CD4-positive, alpha-beta T cell (primary cell): Measurements from ENCODE around the gene RGPD5. TPM values are rescaled to one million over a fixed set of nuclear protein-coding genes. Genes with fewer than 3 reads are reported as not detected.
"Not testable (repeated sequence)": the region's sequence is repeated elsewhere in the genome, so short reads cannot be mapped to it uniquely, and the experiment has no call there.

Source experiments
- ATAC-seq: fragments of 200-7000 bp; cut with Tn5 transposase; one replicate; pipeline ENCODE4 v1.10.0; 2022; ENCODE audit warnings: mild to moderate bottlenecking; ENCODE audit not compliant: poor library complexity
- CTCF ChIA-PET: fragments of 350-600 bp; sonication (Branson Sonifier 250); formaldehyde crosslinking; loops from one replicate; lab custom pipeline; 2021; ENCODE audit warnings: antibody characterized with exemption, inconsistent platforms; lab: Charles Lee
- POLR2A ChIA-PET: fragments of 350-600 bp; sonication (Branson Sonifier 250); formaldehyde crosslinking; loops from one replicate; lab custom pipeline; 2021; ENCODE audit warnings: antibody characterized with exemption, inconsistent platforms; lab: Charles Lee
- DNase-seq, 14 experiments: peaks; one replicate each; pipeline ENCODE4 v3.0.0-alpha.2; 2013 to 2020; ENCODE audit warnings: mixed read lengths in 2 of 14
- H3K27ac ChIP-seq, 2 donors: one replicate each; pipeline versions ENCODE4 v1.5.1 to v1.7.0; 2013; ENCODE audit warnings: low read length in 2 of 2, low read depth in 1 of 2, mild to moderate bottlenecking in 1 of 2
- H3K27me3 ChIP-seq, 2 experiments: 1 replicate in 1 of 2; 2 replicates in 1 of 2; pipeline versions ENCODE4 v1.6.1 to v1.7.0; 2013; ENCODE audit warnings: low read length in 2 of 2, control low read depth in 1 of 2, mild to moderate bottlenecking in 1 of 2, moderate library complexity in 1 of 2; ENCODE audit not compliant: insufficient read depth in 2 of 2, control insufficient read depth in 1 of 2
- H3K36me3 ChIP-seq: one replicate; pipeline ENCODE4 v1.6.1; 2013; ENCODE audit warnings: low read length, control low read depth; ENCODE audit not compliant: insufficient read depth
- H3K4me1 ChIP-seq: one replicate; pipeline ENCODE4 v1.6.1; 2013; ENCODE audit warnings: low read length, control low read depth; ENCODE audit not compliant: insufficient read depth
- H3K4me3 ChIP-seq: one replicate; pipeline ENCODE4 v1.5.1; 2013; ENCODE audit warnings: mild to moderate bottlenecking, low read length, moderate library complexity
- H3K9me3 ChIP-seq, 2 experiments: 1 replicate in 1 of 2; 2 replicates in 1 of 2; pipeline versions ENCODE4 v1.6.1 to v1.7.0; 2013; ENCODE audit warnings: low read length in 2 of 2, mild to moderate bottlenecking in 2 of 2, control low read depth in 1 of 2, moderate library complexity in 1 of 2; ENCODE audit not compliant: control insufficient read depth in 1 of 2, insufficient read depth in 1 of 2
- H3K27ac Mint-ChIP-seq: one replicate; pipeline ENCODE4 v1.8.0; 2020; ENCODE audit warnings: mixed read lengths
- H3K27me3 Mint-ChIP-seq: one replicate; pipeline ENCODE4 v1.8.0; 2021; ENCODE audit warnings: mixed read lengths
- H3K36me3 Mint-ChIP-seq: one replicate; pipeline ENCODE4 v1.8.0; 2021; ENCODE audit warnings: low read depth, mixed read lengths
- H3K4me1 Mint-ChIP-seq: one replicate; pipeline ENCODE4 v1.8.0; 2021; ENCODE audit warnings: low read depth, mixed read lengths
- H3K4me3 Mint-ChIP-seq: one replicate; pipeline ENCODE4 v1.8.0; 2020; ENCODE audit warnings: mild to moderate bottlenecking, mixed read lengths
- H3K9me3 Mint-ChIP-seq: one replicate; pipeline ENCODE4 v1.8.0; 2020; ENCODE audit warnings: mixed read lengths
- intact Hi-C, 2 experiments: fragments of 100-400 bp; cut with DNase I in 1 of 2; cut with micrococcal nuclease in 1 of 2; formaldehyde crosslinking; loops; one replicate each; pipeline versions ENCODE4 v1.15.1 to v1.9.0; 2023 to 2025; cut with DNase I, micrococcal nuclease
- total RNA-seq, 174 experiments: library from RNA in 2 of 174; stranded (reverse) in 2 of 174; gene quantifications; one replicate each; pipeline ENCODE4 v1.2.3 and lab custom pipeline; 2021 to 2026

RGPD5 gene
- total RNA-seq, 2 experiments from 2014 or later: 283 to 291 TPM

DNA sequence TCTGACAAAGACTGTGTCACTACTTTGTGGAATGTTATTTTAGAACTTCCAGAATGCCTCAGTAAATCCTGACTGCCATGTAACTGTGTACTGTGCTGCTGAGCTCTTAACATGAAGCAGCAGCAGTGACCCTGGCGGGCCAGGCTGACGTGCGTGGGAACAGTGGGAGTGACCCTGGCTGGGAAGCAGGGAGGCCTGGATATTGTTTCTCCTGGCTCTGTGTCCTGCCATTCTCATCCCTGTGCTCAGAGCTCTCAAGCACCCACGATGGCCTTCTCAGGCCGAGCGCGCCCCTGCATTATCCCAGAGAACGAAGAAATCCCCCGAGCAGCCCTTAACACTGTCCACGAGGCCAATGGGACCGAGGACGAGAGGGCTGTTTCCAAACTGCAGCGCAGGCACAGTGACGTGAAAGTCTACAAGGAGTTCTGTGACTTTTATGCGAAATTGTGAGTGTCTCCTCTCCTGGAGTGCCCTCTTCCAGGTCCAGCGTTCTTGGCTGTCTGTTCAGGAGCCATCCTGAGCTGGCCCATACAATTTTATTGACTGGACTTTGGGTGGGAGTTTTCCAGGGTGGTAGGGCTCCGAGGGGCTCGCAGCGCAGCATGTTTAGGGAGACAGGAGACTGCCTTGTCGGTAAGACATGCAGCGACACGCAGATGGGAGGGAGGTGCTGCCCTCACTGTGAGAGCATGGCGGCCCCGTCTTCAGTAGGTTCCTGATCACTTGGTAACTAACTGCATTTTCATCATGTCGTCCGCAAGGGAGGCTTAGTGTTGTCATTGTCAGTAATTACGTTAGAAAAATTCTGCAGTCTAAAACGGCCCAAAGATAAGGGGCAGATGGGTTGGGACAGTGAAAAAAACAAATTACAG lies 104.6 kb downstream of the RGPD5 start, which contains the start of gene LIMS3:
Gene LIMS3 (plus strand): TSS at position 227 of the 875 bp plus-strand sequence. CDS start 41 bp downstream, at position 268.
- POLR2A ChIA-PET, H3K36me3 Mint-ChIP-seq, H3K27ac ChIP-seq, H3K4me1 Mint-ChIP-seq, intact Hi-C loops, H3K27me3 ChIP-seq, H3K4me3 Mint-ChIP-seq, H3K4me1 ChIP-seq, ATAC-seq, CTCF ChIA-PET, H3K36me3 ChIP-seq, H3K4me3 ChIP-seq, H3K27me3 Mint-ChIP-seq, DNase-seq, H3K9me3 ChIP-seq, H3K9me3 Mint-ChIP-seq, H3K27ac Mint-ChIP-seq: not testable (repeated sequence)

DNA sequence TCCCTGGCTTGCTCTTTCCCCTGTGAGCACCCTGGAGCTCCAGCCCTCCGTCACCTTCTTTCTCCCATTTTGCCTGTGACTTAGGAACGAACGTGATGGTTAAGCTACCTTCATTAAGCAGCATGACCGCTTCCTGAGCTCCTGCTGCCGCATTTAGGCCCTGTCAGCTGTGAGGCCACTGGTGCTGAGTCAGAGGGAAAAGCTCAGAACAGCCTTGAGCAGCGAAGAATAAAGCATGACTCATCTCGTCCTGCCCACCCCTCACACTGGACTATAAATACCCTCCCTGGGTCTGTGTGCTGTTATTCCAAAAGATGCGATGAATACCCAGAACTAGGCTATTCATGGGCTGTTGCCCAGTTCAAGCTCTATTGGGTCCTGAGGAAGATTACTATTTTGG lies 111.7 kb downstream of the RGPD5 start:
- DNase-seq, H3K27ac ChIP-seq, H3K36me3 Mint-ChIP-seq, H3K4me1 Mint-ChIP-seq, H3K4me3 ChIP-seq, H3K9me3 ChIP-seq, H3K27ac Mint-ChIP-seq, POLR2A ChIA-PET, H3K4me3 Mint-ChIP-seq, CTCF ChIA-PET, H3K4me1 ChIP-seq, intact Hi-C loops, H3K36me3 ChIP-seq, ATAC-seq, H3K27me3 ChIP-seq, H3K27me3 Mint-ChIP-seq, H3K9me3 Mint-ChIP-seq: not testable (repeated sequence)

Other genes starting within 250 kb of the RGPD5 start
- 1 to 10 TPM; 2.0 to 2.6 TPM for gene SEPTIN10, start 180.3 kb upstream of the RGPD5 start, total RNA-seq
- gene SOWAHC, start 179.9 kb upstream of the RGPD5 start, total RNA-seq: 1 to 10 TPM; 1.3 to 1.6 TPM
- under 1 TPM in 1 of 2 experiments, not detected in 1; 0.42 TPM for gene LIMS3, start 104.4 kb downstream of the RGPD5 start, total RNA-seq